Stimulated activated CD4-positive, alpha-beta T cell treated with anti-CD3 and anti-CD28 coated beads, Interleukin-12 subunit alpha, Interleukin-12 subunit beta, amount 100 ng/mL, for 4 hours (primary cell): ENCODE data around the gene ENOX1.
"Not testable (repeated sequence)": the region's sequence is repeated elsewhere in the genome, so short reads cannot be mapped to it uniquely, and the experiment has no call there.

ENCODE experiments used
- DNase-seq: peaks from one replicate; pipeline ENCODE4 v3.0.0-alpha.2; 2020

Gene ENOX1

GRCh38 chr13:43416408-43416807 lies 370.4 kb downstream of the ENOX1 start:
- not testable (repeated sequence) for DNase-seq

GRCh38 chr13:43415903-43416391 lies 370.8 kb downstream of the ENOX1 start:
- not testable (repeated sequence) for DNase-seq

DNA sequence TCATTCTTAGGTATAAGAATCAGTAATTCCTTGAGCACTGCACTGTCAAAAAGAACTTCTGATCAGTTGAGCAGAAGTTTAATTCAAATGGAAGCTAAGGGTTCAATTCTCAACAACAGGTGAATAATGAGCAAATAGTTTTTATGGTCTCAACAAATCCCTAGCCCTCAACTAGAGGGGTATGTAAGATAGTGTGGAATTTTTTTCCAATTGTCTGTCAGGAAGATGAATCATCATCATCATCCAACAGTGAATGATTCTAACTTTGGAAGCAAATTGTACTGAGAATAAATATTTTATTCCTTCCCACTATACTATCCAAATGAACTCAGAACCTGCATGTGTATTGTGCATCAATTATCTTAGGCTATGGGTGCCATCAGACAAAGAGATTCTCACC lies 372.7 kb downstream of the ENOX1 start:
- no peak for DNase-seq

DNA sequence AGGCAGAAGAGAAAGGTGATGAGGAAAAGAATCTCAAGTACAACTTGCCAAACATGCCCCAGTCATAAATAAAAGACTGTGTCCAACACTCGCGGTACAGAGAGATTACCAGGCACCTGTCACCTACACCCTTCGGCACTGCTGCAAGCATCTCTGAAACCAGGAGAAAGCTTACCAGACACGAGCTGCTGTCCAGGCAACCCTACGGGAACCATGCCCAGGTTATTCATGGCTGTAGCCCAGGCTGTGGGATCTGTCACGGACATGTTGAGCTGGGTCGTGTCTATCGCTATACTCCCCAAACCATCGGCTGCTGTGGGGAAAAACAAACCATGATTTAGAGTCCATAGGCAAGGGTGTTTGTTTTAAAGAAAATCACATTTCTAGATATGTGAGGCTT lies 375.0 kb downstream of the ENOX1 start:
- no peak for DNase-seq

DNA sequence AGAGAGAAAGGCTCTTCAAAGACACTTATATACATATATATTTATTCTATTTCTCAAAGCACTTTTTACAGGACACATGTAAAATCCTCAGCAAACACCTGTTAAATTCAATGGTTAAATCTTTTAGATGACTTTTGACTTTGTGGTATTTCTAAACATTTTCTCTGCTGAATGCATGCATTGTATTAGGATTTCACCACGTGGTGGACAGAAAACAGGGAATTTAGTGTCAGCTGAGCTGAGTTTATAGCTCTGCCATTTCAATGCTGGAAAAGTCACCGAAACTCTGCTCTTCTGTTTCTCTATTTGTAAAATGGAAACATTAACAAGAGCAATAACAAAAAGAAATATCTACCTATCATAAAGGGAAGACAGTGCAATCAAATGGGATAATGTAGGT lies 375.6 kb downstream of the ENOX1 start:
- DNase-seq = no peak

DNA sequence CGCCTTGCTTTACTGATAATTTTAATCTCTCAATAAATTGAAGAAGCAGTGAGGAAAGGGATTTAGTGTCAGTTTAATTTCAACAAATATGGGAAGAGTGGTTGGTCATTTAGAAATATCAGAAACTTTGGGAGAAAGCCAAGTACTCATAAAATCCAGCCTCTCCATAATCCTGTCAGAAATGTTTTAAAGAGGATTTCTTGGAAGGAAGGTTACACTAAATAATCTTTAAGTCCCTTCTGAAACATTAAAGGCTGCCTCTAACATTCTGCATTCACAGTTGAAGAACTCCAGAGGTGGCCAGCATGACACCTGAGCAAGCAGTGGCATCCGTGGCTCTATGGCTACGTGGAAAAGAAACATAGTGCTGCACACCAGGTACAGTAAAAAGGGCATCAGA lies 378.5 kb downstream of the ENOX1 start:
- DNase-seq = no peak

GRCh38 chr13:43407023-43407581 lies 379.7 kb downstream of the ENOX1 start:
- DNase-seq = no peak

DNA sequence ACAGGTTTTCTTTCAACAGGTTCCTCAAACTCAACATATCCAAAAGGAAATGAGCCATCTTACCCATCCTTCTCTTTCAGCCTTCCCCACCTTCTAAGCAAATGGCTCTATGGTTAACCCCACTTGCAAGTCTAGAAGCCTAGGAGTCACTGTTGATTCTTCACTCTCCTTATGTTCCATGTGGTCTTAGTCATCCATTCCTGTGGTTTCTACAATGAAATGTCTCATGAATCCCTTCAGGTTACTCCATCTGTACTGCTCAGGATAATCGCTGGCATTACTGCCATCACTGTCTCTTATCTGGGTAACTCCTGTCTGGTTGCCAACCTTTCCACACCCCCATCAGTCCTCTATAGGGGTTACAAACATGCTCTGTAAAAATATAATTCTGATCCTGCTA lies 381.3 kb downstream of the ENOX1 start:
- DNase-seq = no peak

DNA sequence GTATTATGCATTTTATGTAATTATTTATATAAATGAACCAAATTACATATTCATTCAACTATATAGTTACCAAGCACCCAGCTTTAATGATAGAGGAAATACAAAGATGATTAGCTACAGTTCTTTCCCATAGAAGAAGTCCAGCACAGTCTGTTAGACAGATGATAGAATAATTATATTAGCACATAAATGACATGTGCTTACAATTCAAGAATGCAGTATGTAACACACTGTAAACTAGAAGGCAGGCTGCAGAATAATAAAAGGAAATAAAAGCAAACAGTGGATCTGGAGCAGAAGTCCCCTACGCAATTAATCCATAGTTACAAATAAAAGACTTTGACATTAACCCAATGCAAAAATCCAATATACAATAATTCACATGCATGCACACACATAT lies 384.4 kb downstream of the ENOX1 start:
- DNase-seq = no peak

DNA sequence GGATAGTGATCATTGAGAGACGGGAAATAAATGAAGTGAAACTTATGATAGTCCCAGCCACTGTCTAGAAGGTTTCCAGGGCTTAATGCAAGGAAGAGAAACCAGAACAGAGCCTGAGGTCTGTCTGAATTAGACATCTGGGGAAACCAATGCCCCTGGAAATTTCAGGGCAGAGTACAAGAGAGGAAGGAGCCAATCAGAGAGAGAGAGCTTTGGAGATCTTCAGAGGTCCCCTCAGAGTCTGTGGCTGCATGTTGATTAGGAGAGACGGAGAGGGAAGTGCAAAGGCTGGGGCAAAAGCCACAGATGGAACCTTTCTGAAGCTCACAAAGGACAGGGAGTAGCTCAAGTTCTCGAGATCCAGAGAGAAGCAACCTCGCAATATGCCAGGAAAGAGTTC lies 385.4 kb downstream of the ENOX1 start:
- no peak for DNase-seq

DNA sequence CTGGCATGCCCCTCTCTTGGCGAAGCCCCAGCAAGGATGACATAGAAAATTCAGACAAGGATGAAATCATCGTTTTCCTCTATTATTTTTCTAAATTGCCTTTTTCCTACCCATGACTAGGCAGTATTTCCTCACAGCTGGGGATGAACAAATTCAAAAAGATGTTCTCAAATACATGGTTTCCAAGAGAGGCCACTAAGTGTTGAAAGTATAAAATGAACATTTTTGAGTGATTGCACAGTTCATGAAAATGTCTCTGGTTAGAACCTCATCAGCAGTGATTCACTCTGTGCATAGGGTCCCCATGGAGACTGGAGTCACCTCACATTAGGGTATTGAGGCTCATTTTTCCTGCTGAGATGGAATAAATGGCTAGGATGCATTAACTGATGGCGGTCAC lies 389.7 kb downstream of the ENOX1 start:
- DNase-seq = no peak

- DNase-seq = no peak
These were observed 395.7 kb downstream of the ENOX1 start for GRCh38 chr13:43391036-43391435.

DNA sequence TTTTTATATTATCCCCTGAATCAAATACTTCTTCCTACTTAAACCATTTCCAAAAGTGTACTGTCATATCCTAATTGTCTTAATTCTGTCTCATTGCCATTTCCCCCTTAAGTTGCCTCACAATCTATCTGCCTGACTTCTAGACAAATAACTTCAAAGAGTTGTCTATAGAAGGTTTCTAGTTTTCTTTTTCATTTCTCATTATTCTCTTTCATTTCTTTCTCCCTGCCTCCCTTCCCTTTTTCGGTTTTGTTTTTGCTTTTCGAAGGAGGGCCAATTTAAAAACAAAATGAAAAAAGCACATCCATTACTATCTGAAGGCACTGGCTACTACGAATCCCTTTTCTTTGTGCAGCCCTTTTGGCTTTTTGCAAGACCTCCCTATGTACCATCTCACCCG lies 396.2 kb downstream of the ENOX1 start:
- DNase-seq = no peak

DNA sequence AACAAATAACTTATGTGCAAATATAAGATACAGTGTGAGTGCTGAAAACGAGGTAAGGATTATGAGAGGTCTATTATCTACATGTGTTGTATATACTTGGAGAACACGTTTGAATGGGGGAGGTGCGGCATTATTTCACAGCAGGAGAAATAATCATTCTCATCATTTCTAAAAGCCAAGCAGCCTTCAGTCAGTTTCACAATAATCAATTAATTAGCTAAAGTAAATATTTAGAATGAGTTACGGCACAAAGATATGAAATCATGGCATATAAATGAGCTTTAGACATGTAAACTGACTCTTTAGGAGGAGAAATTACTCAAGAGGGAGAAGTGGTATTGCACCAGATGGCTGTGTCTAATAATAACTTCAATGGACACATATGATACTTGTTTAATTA lies 396.8 kb downstream of the ENOX1 start:
- DNase-seq = no peak

DNA sequence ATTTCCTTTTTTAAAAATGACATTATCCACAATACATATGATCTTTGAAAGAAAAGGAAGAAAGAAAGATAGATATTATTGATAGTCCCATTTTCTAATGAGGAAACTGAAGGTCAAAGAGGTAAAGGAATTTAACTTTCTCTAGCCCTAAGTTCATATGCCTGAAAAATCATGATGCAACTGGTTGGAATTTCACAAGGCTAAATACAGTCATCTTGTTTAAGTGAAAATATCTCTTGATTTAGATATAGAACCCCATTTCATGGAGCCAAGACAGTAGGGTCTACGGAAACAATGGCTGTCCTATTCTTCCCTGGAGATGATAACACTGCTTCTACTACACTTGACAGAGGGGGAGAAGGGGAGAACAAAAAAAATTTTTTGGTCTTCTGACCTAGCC lies 397.2 kb downstream of the ENOX1 start:
- DNase-seq = no peak

DNA sequence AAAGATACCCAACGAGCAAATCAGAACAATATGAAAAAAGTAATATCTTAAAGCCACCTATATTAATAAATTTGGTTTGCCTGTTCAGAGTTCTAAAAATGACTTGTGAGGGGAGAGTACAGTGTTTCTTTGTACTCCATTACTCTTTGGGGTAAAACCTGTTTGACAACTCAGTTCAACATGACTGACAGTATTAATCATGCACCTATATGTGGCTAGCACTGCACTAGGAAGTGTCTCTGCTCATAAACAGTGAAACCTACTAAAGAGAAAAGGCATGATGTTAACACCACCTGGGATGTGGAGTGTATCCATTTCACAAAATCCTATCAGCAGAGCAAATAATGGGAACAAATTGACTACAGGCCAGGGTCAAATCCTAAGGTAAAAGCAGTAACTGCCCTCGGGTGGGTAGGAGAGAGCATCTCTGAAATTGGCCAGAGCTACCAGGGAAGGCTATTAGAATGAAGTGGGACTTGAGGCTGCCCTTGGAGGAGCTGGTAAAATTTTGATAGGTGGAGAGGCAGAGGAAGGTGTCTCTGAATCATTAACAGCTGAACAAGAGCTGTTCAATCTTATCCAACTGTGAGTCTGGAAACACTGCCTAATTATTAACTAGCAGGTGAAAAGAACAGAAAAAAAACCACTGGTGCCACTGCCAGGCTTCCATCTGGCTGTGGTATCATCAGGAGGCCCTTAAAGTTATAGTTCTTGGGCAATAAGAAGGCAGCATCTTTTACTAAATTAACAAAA lies 398.3 kb downstream of the ENOX1 start:
- DNase-seq = no peak

DNA sequence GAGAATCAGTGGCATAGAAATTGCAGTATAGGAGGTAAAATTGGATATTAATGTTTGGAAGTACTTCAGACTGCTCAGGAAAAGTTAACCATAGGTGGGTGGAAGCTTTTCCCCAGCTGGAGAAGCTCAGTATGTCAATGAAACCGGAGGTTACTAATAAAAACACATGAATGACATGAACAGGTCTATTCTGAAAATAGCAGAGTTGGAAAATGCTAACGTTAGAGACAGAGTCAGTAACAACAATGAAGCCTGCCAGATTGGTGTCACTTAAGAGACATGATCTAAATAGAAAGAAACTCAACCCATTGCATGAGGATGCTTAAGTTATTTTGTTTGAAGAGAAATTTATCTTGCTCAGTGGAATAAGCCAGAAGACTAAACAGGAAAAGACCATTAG lies 398.9 kb downstream of the ENOX1 start:
- DNase-seq = no peak

GRCh38 chr13:43383498-43384165 lies 403.1 kb downstream of the ENOX1 start:
- no peak for DNase-seq

DNA sequence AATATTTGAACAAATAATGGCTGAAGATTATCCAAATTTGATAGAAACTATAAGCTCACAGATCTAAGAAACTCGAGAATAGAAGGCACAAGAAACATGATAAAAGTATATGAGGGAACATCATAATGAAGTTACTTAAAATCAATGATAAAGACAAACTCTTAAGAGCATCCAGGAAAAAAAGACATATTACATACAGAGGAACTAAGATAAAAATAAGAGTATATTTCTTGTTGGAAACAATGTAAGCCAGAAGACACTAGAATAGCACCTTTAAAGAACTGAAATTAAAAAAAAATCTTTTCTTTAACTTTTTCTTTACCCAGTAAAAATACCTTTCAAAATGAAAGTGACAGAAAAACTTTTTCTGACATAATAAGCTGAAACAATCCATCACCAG lies 407.0 kb downstream of the ENOX1 start:
- no peak for DNase-seq

DNA sequence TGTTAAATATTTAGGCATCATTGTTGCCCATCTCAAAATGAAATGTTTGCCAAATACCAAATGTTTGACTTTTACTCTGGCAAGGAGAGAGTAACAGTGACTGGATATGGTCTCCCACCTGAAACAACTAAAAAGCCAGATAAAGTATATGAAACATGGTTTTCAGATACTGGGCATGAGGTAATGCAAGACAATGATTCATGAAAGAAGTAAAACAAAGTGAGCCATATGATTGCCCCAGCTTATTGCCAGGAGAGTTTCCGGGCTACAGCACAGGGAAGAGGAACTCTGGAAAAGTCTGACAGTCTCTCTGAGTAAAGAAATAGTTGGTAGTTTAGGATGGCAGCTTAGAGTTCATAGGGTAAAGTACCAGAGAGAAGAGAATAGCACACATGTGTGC lies 408.8 kb downstream of the ENOX1 start:
- DNase-seq = no peak

- DNase-seq = no peak
These were observed 409.6 kb downstream of the ENOX1 start for GRCh38 chr13:43377149-43377548.

DNA sequence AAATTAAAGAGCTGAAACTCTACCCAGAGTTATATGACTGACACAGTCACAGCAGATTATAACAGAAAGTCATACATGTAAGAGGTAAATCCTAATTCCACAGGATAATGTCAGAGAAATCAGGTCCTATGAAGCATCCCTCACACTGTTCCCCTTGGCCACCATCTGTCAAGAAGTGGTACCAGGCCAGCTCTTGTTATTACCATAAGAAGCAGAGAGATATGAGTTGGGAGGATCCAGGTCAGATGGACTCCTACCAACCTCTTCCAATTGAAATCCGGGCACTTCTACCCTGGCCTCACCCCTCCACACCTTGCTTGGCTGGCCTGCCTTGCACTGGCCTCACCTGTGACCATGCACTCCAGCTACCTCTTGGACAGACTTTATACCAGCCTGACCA lies 410.2 kb downstream of the ENOX1 start:
- no peak for DNase-seq

DNA sequence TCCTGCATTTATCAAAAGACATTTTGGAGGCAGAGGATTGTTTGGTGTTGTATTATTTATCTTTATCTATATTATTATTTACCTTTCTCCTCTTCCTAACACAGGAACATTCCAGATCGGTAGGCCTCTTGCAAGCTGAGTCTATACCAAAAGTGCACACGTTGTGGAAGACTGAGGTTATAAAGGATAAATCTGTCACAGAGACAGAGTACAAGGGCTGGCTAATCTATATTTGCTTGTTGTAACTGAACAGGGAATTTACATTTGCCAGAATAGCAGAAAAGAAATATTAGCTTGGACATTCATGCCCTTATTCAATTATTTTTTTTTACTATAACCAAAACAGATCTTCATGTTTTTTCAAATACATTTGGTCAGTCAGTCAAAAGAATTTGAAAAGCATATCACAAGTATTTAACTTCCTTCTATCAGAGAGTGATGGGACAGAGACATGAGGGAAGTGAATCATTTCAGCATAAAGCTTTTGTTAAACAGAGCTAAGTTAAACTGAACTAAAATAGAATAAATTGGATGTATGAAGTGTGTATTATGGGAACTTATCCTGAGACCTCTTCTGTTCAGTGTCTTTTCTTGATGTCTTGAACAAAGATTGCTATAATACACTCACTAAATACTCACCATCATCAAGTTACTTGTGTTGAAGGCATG lies 410.8 kb downstream of the ENOX1 start:
- no peak for DNase-seq

- DNase-seq = no peak
These were observed 412.2 kb downstream of the ENOX1 start for GRCh38 chr13:43374621-43375020.
